C4-2B (cell line): Measurements from ENCODE around the gene ATAD1.
"Not testable (repeated sequence)": the region's sequence is repeated elsewhere in the genome, so short reads cannot be mapped to it uniquely, and the experiment has no call there.

Source experiments
- H3K27ac ChIP-seq: fragments of 450-650 bp; 2 replicates; pipeline ENCODE4 v1.5.1; 2017
- CTCF ChIP-seq: fragments of 450-650 bp; conservative IDR thresholded peaks from 2 replicates; pipeline ENCODE4 v1.5.1; 2017; ENCODE audit warnings: mild to moderate bottlenecking
- ZFX ChIP-seq: fragments of 450-650 bp; IDR thresholded peaks from 2 replicates; pipeline ENCODE4 v1.6.1; 2017

The ATAD1 gene

GRCh38 chr10:87850742-87851205 is 32.7 kb upstream of the ATAD1 start:
- no peak overlapping the region for H3K27ac ChIP-seq

GRCh38 chr10:87849001-87849400 is 31.0 kb upstream of the ATAD1 start:
- TF ChIP-seq CTCF, result no peak
- TF ChIP-seq ZFX, result no peak
- no peak overlapping the region for H3K27ac ChIP-seq

More at GRCh38 chr10:87850742-87851205, 32.7 kb upstream of the ATAD1 start:
- no peak for TF ChIP-seq ZFX
- peak; percentile 62 for TF ChIP-seq CTCF

- no peak for TF ChIP-seq CTCF
- TF ChIP-seq ZFX, result no peak
- no peak overlapping the region for H3K27ac ChIP-seq
Observed at GRCh38 chr10:87847550-87847949, 29.5 kb upstream of the ATAD1 start.

GRCh38 chr10:87846711-87847110 is 28.7 kb upstream of the ATAD1 start:
- H3K27ac ChIP-seq, result not testable (repeated sequence)

GRCh38 chr10:87846023-87846422 is 28.0 kb upstream of the ATAD1 start:
- no peak for TF ChIP-seq CTCF
- H3K27ac ChIP-seq, result no peak overlapping the region

- H3K27ac ChIP-seq, result no peak overlapping the region
- no peak for TF ChIP-seq CTCF
- no peak for TF ChIP-seq ZFX
Observed at GRCh38 chr10:87845624-87845998, 27.6 kb upstream of the ATAD1 start.

- TF ChIP-seq CTCF (no peak), ZFX (no peak)
- H3K27ac ChIP-seq, result no peak overlapping the region
Observed at GRCh38 chr10:87844837-87845623, 27.0 kb upstream of the ATAD1 start.

- H3K27ac ChIP-seq, result no peak overlapping the region
- TF ChIP-seq ZFX, result no peak
- TF ChIP-seq CTCF, result no peak
Observed at GRCh38 chr10:87843714-87844113, 25.7 kb upstream of the ATAD1 start.
